HepG2 (cell line): ENCODE measurements around the gene TOR4A. TPM values are rescaled to one million over a fixed set of nuclear protein-coding genes. Genes with fewer than 3 reads are reported as not detected.

Experiments used
- AGO2 ChIP-seq: fragments of 200-400 bp; formaldehyde crosslinking; optimal IDR thresholded peaks from 2 replicates; pipeline ENCODE3; 2017; ENCODE audit warnings: mild to moderate bottlenecking, low read depth, low read length, moderate library complexity
- FOXO1 ChIP-seq: sonication (generic); formaldehyde crosslinking; IDR thresholded peaks from 2 replicates; pipeline ENCODE4 v1.4.0; 2020; ENCODE audit warnings: missing genetic modification reagents
- HOXA9 ChIP-seq: sonication (generic); formaldehyde crosslinking; IDR thresholded peaks from 2 replicates; pipeline ENCODE4 v1.8.1; 2022; ENCODE audit warnings: missing genetic modification reagents, mild to moderate bottlenecking, moderate library complexity, borderline replicate concordance
- KLF16 ChIP-seq, 2 experiments: sonication (generic) in 1 of 2; formaldehyde crosslinking in 1 of 2; IDR thresholded peaks; 2 replicates each; pipeline versions ENCODE4 v1.6.1 to v1.8.0; 2016 to 2023; ENCODE audit warnings: missing genetic modification reagents in 2 of 2, missing compliant biosample characterization in 1 of 2
- NCOA2 ChIP-seq: sonication (generic); formaldehyde crosslinking; IDR thresholded peaks from 2 replicates; pipeline ENCODE4 v1.8.0; 2022; ENCODE audit warnings: inconsistent platforms
- PHF21A ChIP-seq: sonication (generic); formaldehyde crosslinking; IDR thresholded peaks from 2 replicates; pipeline ENCODE4 v1.5.0; 2020; ENCODE audit warnings: mild to moderate bottlenecking, missing genetic modification reagents
- RBM39 ChIP-seq: fragments of 200-400 bp; formaldehyde crosslinking; IDR thresholded peaks from one replicate; pipeline ENCODE4 v1.6.1; 2018; ENCODE audit warnings: antibody characterized with exemption, mild to moderate bottlenecking, low read depth, low read length; ENCODE audit not compliant: poor library complexity, severe bottlenecking
- SIX1 ChIP-seq: sonication (generic); formaldehyde crosslinking; IDR thresholded peaks from 2 replicates; pipeline ENCODE4 v1.4.0; 2020; ENCODE audit warnings: missing genetic modification reagents, borderline replicate concordance
- ZNF143 ChIP-seq: sonication (generic); formaldehyde crosslinking; IDR thresholded peaks from 2 replicates; pipeline ENCODE4 v1.4.0; 2020; ENCODE audit warnings: missing genetic modification reagents
- ZNF431 ChIP-seq: sonication (generic); formaldehyde crosslinking; IDR thresholded peaks from 2 replicates; pipeline ENCODE4 v1.9.0; 2022; ENCODE audit warnings: missing genetic modification reagents, low read depth, mild to moderate bottlenecking, borderline replicate concordance
- ZNF460 ChIP-seq: sonication (generic); formaldehyde crosslinking; IDR thresholded peaks from 2 replicates; pipeline ENCODE4 v1.5.1; 2020; ENCODE audit warnings: missing genetic modification reagents, mild to moderate bottlenecking, borderline replicate concordance
- ZNF496 ChIP-seq: sonication (generic); formaldehyde crosslinking; IDR thresholded peaks from 2 replicates; pipeline ENCODE4 v1.8.1; 2023; ENCODE audit warnings: mild to moderate bottlenecking, moderate library complexity, missing genetic modification reagents; ENCODE audit not compliant: insufficient replicate concordance
- ZNF552 ChIP-seq: sonication (generic); formaldehyde crosslinking; IDR thresholded peaks from 2 replicates; pipeline ENCODE4 v1.9.0; 2022; ENCODE audit warnings: missing genetic modification reagents, mild to moderate bottlenecking, borderline replicate concordance
- ZNF577 ChIP-seq: sonication (generic); formaldehyde crosslinking; IDR thresholded peaks from 2 replicates; pipeline ENCODE4 v1.4.0; 2020; ENCODE audit warnings: mild to moderate bottlenecking, low read depth, missing genetic modification reagents, borderline replicate concordance
- ZNF660 ChIP-seq: sonication (generic); formaldehyde crosslinking; IDR thresholded peaks from 2 replicates; pipeline ENCODE4 v1.5.1; 2020; ENCODE audit warnings: mild to moderate bottlenecking, low read depth, missing genetic modification reagents, borderline replicate concordance
- ZNF766 ChIP-seq: sonication (generic); formaldehyde crosslinking; IDR thresholded peaks from 2 replicates; pipeline ENCODE4 v1.5.0; 2020; ENCODE audit warnings: missing genetic modification reagents, borderline replicate concordance
- polyA plus RNA-seq, 8 experiments: library from polyadenylated mRNA; depleted of rRNA in 3 of 8; stranded (reverse) in 7 of 8; unstranded in 1 of 8; fragments of >200 nt; fragmentation: Illumina TruSeq in 4 of 8; extraction: Trizol in 4 of 8; gene quantifications; 2 replicates each; pipeline versions ENCODE4 v1.2.1 to v1.2.3, GENCODE V29; 2011 to 2016; ENCODE audit warnings: low read depth in 4 of 8, missing spikeins in 1 of 8, mixed read lengths in 1 of 8; ENCODE audit not compliant: insufficient read depth in 1 of 8
- total RNA-seq, 5 experiments: library from RNA; depleted of rRNA; stranded (reverse); fragments of >200 nt; fragmentation: Illumina TruSeq; extraction: Trizol; gene quantifications; 2 replicates each; pipeline ENCODE4 v1.2.3, GENCODE V29; 2016; ENCODE audit warnings: low read depth in 1 of 5
- TF ChIP-seq, protein P1 (sequence below): sonication (generic); formaldehyde crosslinking; IDR thresholded peaks from 2 replicates; pipeline ENCODE4 v1.8.1; 2023; ENCODE audit warnings: mild to moderate bottlenecking, moderate library complexity, missing genetic modification reagents
- TF ChIP-seq, protein P2 (sequence below): sonication (generic); formaldehyde crosslinking; IDR thresholded peaks from 2 replicates; pipeline ENCODE4 v1.5.1; 2020; ENCODE audit warnings: mild to moderate bottlenecking, missing genetic modification reagents
- TF ChIP-seq, protein P3 (sequence below): sonication (generic); formaldehyde crosslinking; IDR thresholded peaks from 2 replicates; pipeline ENCODE4 v1.9.0; 2021; ENCODE audit warnings: missing genetic modification reagents, mild to moderate bottlenecking, borderline replicate concordance

Gene TOR4A
- total and polyA plus RNA-seq, 2 of the 13 experiments (the other 11 are each of a cell fraction or from before 2014, with no cell fraction given) = 11.1 to 14.2 TPM

DNA sequence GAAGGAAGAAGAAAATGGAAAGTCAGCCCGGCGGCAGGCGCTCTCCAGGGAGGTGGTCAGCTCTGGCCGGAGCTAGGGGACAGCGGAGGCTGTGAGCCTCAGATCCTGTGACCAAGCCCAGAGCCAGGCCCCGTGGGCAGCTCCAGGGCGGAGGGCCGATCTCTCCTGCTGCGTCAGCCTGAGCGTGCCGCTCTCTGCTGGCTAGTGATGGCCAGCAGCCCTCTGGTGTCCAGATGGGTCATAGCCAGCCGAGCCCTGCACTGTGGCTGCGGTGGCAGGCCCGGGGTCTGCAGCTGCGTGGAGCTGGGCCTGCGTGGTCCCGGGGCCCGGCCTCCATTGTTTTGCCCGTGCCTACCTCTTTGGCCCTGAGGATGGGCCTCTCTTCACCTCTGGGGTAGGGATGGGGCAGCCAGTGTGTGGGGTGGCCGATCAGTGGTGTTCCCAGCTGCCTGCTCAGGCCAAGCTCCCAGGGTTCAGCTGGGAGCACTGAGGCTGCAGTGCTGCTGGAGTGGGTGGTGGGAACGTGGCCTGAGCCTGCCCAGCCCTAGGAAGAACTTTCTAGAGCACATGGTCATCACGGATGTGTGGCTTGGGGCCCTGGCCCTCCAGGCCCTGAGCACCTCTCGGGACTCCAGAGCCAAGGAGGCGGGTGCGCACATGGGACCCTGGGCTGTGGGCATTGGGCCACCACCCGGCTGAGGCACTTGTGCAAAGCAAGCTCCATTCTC, 41.6 kb downstream of the TOR4A start (continued):
- TF ChIP-seq, protein P1, sequence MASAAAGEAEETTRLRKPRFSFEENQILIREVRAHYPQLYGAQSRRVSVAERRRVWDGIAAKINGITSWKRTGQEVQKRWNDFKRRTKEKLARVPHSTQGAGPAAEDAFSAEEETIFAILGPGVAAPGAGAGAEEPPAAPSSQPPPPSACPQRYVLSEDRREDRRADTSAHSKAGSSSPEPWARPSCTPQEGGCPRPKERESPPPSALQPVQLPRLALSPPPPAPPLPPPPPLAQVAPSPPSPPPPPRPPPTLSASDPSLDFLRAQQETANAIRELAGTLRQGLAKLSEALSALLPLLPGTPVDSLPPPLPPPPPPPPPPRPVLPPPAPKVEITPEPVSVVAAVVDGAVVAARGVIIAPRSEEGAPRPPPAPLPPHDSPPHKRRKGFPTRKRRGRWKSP (CRISPR knock-in tag) = no peak
- TF ChIP-seq ZNF143 (CRISPR knock-in tag) = no peak
- no peak for TF ChIP-seq PHF21A
- no peak for TF ChIP-seq ZNF460 (CRISPR knock-in tag)
- TF ChIP-seq, protein P2, sequence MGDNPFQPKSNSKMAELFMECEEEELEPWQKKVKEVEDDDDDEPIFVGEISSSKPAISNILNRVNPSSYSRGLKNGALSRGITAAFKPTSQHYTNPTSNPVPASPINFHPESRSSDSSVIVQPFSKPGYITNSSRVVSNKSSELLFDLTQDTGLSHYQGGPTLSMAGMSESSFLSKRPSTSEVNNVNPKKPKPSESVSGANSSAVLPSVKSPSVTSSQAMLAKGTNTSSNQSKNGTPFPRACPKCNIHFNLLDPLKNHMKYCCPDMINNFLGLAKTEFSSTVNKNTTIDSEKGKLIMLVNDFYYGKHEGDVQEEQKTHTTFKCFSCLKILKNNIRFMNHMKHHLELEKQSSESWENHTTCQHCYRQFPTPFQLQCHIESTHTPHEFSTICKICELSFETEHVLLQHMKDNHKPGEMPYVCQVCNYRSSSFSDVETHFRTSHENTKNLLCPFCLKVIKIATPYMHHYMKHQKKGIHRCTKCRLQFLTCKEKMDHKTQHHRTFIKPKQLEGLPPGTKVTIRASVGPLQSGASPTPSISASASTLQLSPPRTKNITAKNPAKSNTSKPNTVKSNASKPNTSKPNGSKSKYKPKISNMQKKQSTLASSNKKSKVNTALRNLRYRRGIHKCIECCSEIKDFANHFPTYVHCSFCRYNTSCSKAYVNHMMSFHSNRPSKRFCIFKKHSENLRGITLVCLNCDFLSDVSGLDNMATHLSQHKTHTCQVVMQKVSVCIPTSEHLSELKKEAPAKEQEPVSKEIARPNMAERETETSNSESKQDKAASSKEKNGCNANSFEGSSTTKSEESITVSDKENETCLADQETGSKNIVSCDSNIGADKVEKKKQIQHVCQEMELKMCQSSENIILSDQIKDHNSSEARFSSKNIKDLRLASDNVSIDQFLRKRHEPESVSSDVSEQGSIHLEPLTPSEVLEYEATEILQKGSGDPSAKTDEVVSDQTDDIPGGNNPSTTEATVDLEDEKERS = no peak
- no peak for TF ChIP-seq ZNF431 (CRISPR knock-in tag)
- TF ChIP-seq, protein P3, sequence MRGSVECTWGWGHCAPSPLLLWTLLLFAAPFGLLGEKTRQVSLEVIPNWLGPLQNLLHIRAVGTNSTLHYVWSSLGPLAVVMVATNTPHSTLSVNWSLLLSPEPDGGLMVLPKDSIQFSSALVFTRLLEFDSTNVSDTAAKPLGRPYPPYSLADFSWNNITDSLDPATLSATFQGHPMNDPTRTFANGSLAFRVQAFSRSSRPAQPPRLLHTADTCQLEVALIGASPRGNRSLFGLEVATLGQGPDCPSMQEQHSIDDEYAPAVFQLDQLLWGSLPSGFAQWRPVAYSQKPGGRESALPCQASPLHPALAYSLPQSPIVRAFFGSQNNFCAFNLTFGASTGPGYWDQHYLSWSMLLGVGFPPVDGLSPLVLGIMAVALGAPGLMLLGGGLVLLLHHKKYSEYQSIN = no peak
- no peak for TF ChIP-seq NCOA2 (CRISPR knock-in tag)
- no peak for TF ChIP-seq ZNF496 (CRISPR knock-in tag)
- TF ChIP-seq RBM39 = no peak
- no peak for TF ChIP-seq ZNF552 (CRISPR knock-in tag)
- no peak for TF ChIP-seq FOXO1 (CRISPR knock-in tag)
- no peak for TF ChIP-seq AGO2
- no peak for TF ChIP-seq ZNF577
- no peak for TF ChIP-seq ZNF766 (CRISPR knock-in tag)
- no peak for TF ChIP-seq HOXA9
- no peak for TF ChIP-seq SIX1 (CRISPR knock-in tag)
- TF ChIP-seq ZNF660 (CRISPR knock-in tag) = no peak
- TF ChIP-seq KLF16 (CRISPR knock-in tag; IDR thresholded peaks at IDR 0.05) = no peak
